HepG2 (cell line): ENCODE results near the gene STX2. TPM values are rescaled to one million over a fixed set of nuclear protein-coding genes. Genes with fewer than 3 reads are reported as not detected.
A peak's percentile ranks its signal among the peaks of the same experiment; 100 is the strongest.

Experiments
- GATAD2A ChIP-seq: IDR thresholded peaks from 2 replicates; pipeline ENCODE4 v1.6.1; 2016
- HMG20A ChIP-seq: IDR thresholded peaks from 2 replicates; pipeline ENCODE4 v1.6.1; 2016; ENCODE audit warnings: borderline replicate concordance
- HOXA7 ChIP-seq: sonication (generic); formaldehyde crosslinking; IDR thresholded peaks from 2 replicates; pipeline ENCODE4 v1.8.1; 2022; ENCODE audit warnings: mild to moderate bottlenecking, missing genetic modification reagents, moderate library complexity
- HOXA9 ChIP-seq: sonication (generic); formaldehyde crosslinking; IDR thresholded peaks from 2 replicates; pipeline ENCODE4 v1.8.1; 2022; ENCODE audit warnings: missing genetic modification reagents, mild to moderate bottlenecking, moderate library complexity, borderline replicate concordance
- MTA3 ChIP-seq: sonication (generic); formaldehyde crosslinking; IDR thresholded peaks from 2 replicates; pipeline ENCODE4 v1.4.0; 2020; ENCODE audit warnings: missing genetic modification reagents
- TSC22D2 ChIP-seq: sonication (generic); formaldehyde crosslinking; IDR thresholded peaks from 2 replicates; pipeline ENCODE4 v1.5.1; 2020; ENCODE audit warnings: missing genetic modification reagents, mild to moderate bottlenecking, borderline replicate concordance
- ZFX ChIP-seq: sonication (generic); formaldehyde crosslinking; IDR thresholded peaks from 2 replicates; pipeline ENCODE4 v1.4.0; 2020; ENCODE audit warnings: mild to moderate bottlenecking, low read depth, missing genetic modification reagents, moderate library complexity
- ZFY ChIP-seq: sonication (generic); formaldehyde crosslinking; IDR thresholded peaks from 2 replicates; pipeline ENCODE4 v1.4.0; 2020; ENCODE audit warnings: missing genetic modification reagents
- ZMYM4 ChIP-seq: sonication (generic); formaldehyde crosslinking; IDR thresholded peaks from 2 replicates; pipeline ENCODE4 v1.8.1; 2023; ENCODE audit warnings: mild to moderate bottlenecking, missing genetic modification reagents
- ZNF331 ChIP-seq: sonication (generic); formaldehyde crosslinking; IDR thresholded peaks from 2 replicates; pipeline ENCODE4 v1.4.0; 2020; ENCODE audit warnings: missing genetic modification reagents
- ZSCAN22 ChIP-seq: sonication (generic); formaldehyde crosslinking; IDR thresholded peaks from 2 replicates; pipeline ENCODE4 v1.4.0; 2020; ENCODE audit warnings: mild to moderate bottlenecking, missing genetic modification reagents
- polyA plus RNA-seq, 8 experiments: library from polyadenylated mRNA; depleted of rRNA in 3 of 8; stranded (reverse) in 7 of 8; unstranded in 1 of 8; fragments of >200 nt; fragmentation: Illumina TruSeq in 4 of 8; extraction: Trizol in 4 of 8; gene quantifications; 2 replicates each; pipeline versions ENCODE4 v1.2.1 to v1.2.3, GENCODE V29; 2011 to 2016; ENCODE audit warnings: low read depth in 4 of 8, missing spikeins in 1 of 8, mixed read lengths in 1 of 8; ENCODE audit not compliant: insufficient read depth in 1 of 8
- total RNA-seq, 5 experiments: library from RNA; depleted of rRNA; stranded (reverse); fragments of >200 nt; fragmentation: Illumina TruSeq; extraction: Trizol; gene quantifications; 2 replicates each; pipeline ENCODE4 v1.2.3, GENCODE V29; 2016; ENCODE audit warnings: low read depth in 1 of 5
- TF ChIP-seq, protein P1 (sequence below): sonication (generic); formaldehyde crosslinking; IDR thresholded peaks from 2 replicates; pipeline ENCODE4 v1.4.0; 2020; ENCODE audit warnings: missing genetic modification reagents
- TF ChIP-seq, protein P2 (sequence below): sonication (generic); formaldehyde crosslinking; IDR thresholded peaks from 2 replicates; pipeline ENCODE4 v1.9.0; 2021; ENCODE audit warnings: missing genetic modification reagents, mild to moderate bottlenecking, borderline replicate concordance
- TF ChIP-seq, protein P3 (sequence below): sonication (generic); formaldehyde crosslinking; IDR thresholded peaks from one replicate; pipeline ENCODE4 v1.5.1; 2020; ENCODE audit warnings: mild to moderate bottlenecking, missing genetic modification reagents; ENCODE audit errors: not compliant biosample characterization
- TF ChIP-seq, protein P4 (sequence below): sonication (generic); formaldehyde crosslinking; IDR thresholded peaks from 2 replicates; pipeline ENCODE4 v1.4.0; 2020; ENCODE audit warnings: missing genetic modification reagents, borderline replicate concordance
- TF ChIP-seq, protein P5 (sequence below): IDR thresholded peaks from 2 replicates; pipeline ENCODE4 v1.6.1; 2016; ENCODE audit warnings: low read depth, borderline replicate concordance

The STX2 gene
- total and polyA plus RNA-seq, 2 of the 13 experiments (the other 11 are each of a cell fraction or from before 2014, with no cell fraction given), result 13.4 to 25.1 TPM

DNA sequence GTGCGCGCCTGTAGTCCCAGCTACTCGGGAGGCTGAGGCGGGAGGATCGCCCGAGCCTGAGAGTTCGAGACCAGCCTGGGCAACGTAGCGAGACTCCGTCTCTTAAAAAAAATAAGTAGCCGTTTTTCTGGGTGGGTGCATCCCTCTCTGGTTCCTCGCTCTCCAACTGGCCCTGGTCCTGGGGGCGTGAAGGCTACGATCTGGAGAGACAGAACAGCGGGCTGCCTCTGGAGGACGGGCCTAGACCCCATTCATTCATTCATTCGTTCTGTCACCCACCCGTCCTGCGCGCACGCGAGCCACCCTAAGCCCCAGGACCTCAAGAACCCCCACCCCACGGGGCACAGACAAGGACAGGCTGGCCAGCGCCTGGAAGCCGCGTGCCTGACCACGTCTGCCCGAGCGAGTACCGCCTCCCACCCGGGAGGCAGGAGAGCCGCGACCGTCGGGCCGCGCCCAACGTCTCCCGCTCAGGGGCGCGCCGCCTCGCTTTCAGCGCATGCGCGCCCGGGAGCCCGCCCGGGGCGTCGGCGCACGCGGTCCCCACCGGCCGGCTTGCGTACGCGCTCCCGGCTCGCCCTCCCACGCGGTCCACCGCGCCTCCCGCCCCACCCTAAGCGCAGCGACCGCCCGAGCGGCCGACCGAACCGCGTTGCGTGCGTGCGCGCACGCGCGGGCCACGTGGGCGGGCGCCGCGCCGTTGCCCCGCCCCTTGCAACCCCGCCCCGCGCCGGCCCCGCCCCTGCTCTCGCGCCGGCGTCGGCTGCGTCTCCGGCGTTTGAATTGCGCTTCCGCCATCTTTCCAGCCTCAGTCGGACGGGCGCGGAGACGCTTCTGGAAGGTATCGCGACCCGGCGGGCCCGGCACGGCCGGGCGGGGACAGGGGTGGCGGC lies 32.5 kb upstream of the STX2 start, which contains the start of gene RAN (continued):
- TF ChIP-seq TSC22D2 (CRISPR knock-in tag) (no peak), HMG20A (CRISPR knock-in tag) (no peak), ZFY (peak; percentile 76), HOXA7 (no peak), HOXA9 (peak; percentile 92; the same call in 1 of the 2 replicates), GATAD2A (CRISPR knock-in tag) (no peak), ZMYM4 (CRISPR knock-in tag) (no peak; the same call in none of the 2 replicates), ZFX (CRISPR knock-in tag) (peak; percentile 40), ZNF331 (CRISPR knock-in tag) (peak; percentile 9; the same call in 1 of the 2 replicates), ZSCAN22 (CRISPR knock-in tag) (no peak), MTA3 (CRISPR knock-in tag) (no peak)
- TF ChIP-seq, protein P1, sequence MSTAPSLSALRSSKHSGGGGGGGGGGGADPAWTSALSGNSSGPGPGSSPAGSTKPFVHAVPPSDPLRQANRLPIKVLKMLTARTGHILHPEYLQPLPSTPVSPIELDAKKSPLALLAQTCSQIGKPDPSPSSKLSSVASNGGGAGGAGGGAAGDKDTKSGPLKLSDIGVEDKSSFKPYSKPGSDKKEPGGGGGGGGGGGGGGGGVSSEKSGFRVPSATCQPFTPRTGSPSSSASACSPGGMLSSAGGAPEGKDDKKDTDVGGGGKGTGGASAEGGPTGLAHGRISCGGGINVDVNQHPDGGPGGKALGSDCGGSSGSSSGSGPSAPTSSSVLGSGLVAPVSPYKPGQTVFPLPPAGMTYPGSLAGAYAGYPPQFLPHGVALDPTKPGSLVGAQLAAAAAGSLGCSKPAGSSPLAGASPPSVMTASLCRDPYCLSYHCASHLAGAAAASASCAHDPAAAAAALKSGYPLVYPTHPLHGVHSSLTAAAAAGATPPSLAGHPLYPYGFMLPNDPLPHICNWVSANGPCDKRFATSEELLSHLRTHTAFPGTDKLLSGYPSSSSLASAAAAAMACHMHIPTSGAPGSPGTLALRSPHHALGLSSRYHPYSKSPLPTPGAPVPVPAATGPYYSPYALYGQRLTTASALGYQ (CRISPR knock-in tag), result peak; percentile 35; the same call in 1 of the 2 replicates
- TF ChIP-seq, protein P2, sequence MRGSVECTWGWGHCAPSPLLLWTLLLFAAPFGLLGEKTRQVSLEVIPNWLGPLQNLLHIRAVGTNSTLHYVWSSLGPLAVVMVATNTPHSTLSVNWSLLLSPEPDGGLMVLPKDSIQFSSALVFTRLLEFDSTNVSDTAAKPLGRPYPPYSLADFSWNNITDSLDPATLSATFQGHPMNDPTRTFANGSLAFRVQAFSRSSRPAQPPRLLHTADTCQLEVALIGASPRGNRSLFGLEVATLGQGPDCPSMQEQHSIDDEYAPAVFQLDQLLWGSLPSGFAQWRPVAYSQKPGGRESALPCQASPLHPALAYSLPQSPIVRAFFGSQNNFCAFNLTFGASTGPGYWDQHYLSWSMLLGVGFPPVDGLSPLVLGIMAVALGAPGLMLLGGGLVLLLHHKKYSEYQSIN (CRISPR knock-in tag), result no peak
- TF ChIP-seq, protein P3, sequence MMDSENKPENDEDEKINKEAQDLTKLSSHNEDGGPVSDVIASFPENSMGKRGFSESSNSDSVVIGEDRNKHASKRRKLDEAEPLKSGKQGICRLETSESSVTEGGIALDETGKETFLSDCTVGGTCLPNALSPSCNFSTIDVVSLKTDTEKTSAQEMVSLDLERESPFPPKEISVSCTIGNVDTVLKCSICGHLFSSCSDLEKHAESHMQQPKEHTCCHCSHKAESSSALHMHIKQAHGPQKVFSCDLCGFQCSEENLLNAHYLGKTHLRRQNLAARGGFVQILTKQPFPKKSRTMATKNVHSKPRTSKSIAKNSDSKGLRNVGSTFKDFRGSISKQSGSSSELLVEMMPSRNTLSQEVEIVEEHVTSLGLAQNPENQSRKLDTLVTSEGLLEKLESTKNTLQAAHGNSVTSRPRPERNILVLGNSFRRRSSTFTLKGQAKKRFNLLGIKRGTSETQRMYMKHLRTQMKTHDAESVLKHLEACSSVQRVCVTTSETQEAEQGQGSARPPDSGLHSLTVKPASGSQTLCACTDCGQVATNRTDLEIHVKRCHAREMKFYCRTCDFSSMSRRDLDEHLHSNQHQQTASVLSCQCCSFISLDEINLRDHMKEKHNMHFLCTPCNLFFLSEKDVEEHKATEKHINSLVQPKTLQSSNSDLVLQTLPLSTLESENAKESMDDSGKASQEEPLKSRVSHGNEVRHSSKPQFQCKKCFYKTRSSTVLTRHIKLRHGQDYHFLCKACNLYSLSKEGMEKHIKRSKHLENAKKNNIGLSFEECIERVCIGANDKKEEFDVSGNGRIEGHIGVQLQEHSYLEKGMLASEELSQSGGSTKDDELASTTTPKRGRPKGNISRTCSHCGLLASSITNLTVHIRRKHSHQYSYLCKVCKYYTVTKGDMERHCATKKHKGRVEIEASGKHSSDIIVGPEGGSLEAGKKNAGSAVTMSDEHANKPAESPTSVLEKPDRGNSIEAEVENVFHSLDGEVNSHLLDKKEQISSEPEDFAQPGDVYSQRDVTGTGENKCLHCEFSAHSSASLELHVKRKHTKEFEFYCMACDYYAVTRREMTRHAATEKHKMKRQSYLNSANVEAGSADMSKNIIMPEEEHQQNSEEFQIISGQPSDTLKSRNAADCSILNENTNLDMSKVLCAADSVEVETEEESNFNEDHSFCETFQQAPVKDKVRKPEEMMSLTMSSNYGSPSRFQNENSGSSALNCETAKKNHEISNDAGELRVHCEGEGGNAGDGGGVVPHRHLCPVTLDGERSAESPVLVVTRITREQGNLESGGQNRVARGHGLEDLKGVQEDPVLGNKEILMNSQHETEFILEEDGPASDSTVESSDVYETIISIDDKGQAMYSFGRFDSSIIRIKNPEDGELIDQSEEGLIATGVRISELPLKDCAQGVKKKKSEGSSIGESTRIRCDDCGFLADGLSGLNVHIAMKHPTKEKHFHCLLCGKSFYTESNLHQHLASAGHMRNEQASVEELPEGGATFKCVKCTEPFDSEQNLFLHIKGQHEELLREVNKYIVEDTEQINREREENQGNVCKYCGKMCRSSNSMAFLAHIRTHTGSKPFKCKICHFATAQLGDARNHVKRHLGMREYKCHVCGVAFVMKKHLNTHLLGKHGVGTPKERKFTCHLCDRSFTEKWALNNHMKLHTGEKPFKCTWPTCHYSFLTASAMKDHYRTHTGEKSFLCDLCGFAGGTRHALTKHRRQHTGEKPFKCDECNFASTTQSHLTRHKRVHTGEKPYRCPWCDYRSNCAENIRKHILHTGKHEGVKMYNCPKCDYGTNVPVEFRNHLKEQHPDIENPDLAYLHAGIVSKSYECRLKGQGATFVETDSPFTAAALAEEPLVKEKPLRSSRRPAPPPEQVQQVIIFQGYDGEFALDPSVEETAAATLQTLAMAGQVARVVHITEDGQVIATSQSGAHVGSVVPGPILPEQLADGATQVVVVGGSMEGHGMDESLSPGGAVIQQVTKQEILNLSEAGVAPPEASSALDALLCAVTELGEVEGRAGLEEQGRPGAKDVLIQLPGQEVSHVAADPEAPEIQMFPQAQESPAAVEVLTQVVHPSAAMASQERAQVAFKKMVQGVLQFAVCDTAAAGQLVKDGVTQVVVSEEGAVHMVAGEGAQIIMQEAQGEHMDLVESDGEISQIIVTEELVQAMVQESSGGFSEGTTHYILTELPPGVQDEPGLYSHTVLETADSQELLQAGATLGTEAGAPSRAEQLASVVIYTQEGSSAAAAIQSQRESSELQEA (CRISPR knock-in tag), result peak; percentile 53
- TF ChIP-seq, protein P4, sequence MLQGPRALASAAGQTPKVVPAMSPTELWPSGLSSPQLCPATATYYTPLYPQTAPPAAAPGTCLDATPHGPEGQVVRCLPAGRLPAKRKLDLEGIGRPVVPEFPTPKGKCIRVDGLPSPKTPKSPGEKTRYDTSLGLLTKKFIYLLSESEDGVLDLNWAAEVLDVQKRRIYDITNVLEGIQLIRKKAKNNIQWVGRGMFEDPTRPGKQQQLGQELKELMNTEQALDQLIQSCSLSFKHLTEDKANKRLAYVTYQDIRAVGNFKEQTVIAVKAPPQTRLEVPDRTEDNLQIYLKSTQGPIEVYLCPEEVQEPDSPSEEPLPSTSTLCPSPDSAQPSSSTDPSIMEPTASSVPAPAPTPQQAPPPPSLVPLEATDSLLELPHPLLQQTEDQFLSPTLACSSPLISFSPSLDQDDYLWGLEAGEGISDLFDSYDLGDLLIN (CRISPR knock-in tag), result no peak; the same call in 1 of the 2 replicates
- TF ChIP-seq, protein P5, sequence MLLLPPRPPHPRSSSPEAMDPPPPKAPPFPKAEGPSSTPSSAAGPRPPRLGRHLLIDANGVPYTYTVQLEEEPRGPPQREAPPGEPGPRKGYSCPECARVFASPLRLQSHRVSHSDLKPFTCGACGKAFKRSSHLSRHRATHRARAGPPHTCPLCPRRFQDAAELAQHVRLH (CRISPR knock-in tag), result no peak
